Measurements from ENCODE around the gene FCER2. TPM values are rescaled to one million over a fixed set of nuclear protein-coding genes. Genes with fewer than 3 reads are reported as not detected.

Gene FCER2
- polyA plus RNA-seq, 4 donors, result 0.19 to 1.2 (median 0.36) TPM

Other genes with a start within 250 kb of the FCER2 start
- gene PEX11G, start 213.1 kb downstream of the FCER2 start, polyA plus RNA-seq (ENCODE audit: insufficient read length in 4 of 4), result 1 to 10 TPM; 2.4 to 8.9 (median 4.7) TPM
- 10 to 100 TPM; 35.7 to 71.8 (median 40.8) TPM for gene ZNF358, start 186.0 kb downstream of the FCER2 start, polyA plus RNA-seq (ENCODE audit: insufficient read length in 4 of 4)
- gene MCOLN1, start 179.5 kb downstream of the FCER2 start, polyA plus RNA-seq (ENCODE audit: insufficient read length in 4 of 4), result 10 to 100 TPM; 13.1 to 22.4 (median 17.7) TPM
- 10 to 100 TPM; 25.2 to 53.3 (median 38.7) TPM for gene PNPLA6, start 166.4 kb downstream of the FCER2 start, polyA plus RNA-seq (ENCODE audit: insufficient read length in 4 of 4)
- 10 to 100 TPM in 3 of 4 donors, 1 to 10 TPM in 1; 1.6 to 27.7 (median 13.2) TPM for gene CAMSAP3, start 106.3 kb downstream of the FCER2 start, polyA plus RNA-seq (ENCODE audit: insufficient read length in 4 of 4)
- 10 to 100 TPM; 28.8 to 47.5 (median 31.1) TPM for gene XAB2, start 72.6 kb downstream of the FCER2 start, polyA plus RNA-seq (ENCODE audit: insufficient read length in 4 of 4)
- gene PET100, start 72.3 kb downstream of the FCER2 start, polyA plus RNA-seq (ENCODE audit: insufficient read length in 4 of 4), result 100 to 1,000 TPM in 3 of 4 donors, 10 to 100 TPM in 1; 86.2 to 126 (median 114) TPM
- 1 to 10 TPM in 2 of 4 donors, under 1 TPM in 1, not detected in 1; 0.43 to 2.8 (median 1.3) TPM for gene PCP2, start 68.4 kb downstream of the FCER2 start, polyA plus RNA-seq (ENCODE audit: insufficient read length in 4 of 4)
- 10 to 100 TPM; 11.6 to 84.1 (median 63.4) TPM for gene STXBP2, start 65.0 kb downstream of the FCER2 start, polyA plus RNA-seq (ENCODE audit: insufficient read length in 4 of 4)
- 1 to 10 TPM in 3 of 4 donors, under 1 TPM in 1; 0.54 to 3.0 (median 1.6) TPM for gene RETN, start 33.1 kb downstream of the FCER2 start, polyA plus RNA-seq (ENCODE audit: insufficient read length in 4 of 4)
- under 1 TPM; 0.13 to 0.31 (median 0.24) TPM for gene MCEMP1, start 25.0 kb downstream of the FCER2 start, polyA plus RNA-seq (ENCODE audit: insufficient read length in 4 of 4)
- 10 to 100 TPM; 34.1 to 65.4 (median 41.0) TPM for gene TRAPPC5, start 21.3 kb downstream of the FCER2 start, polyA plus RNA-seq (ENCODE audit: insufficient read length in 4 of 4)
- gene CLEC4G, start 30.0 kb upstream of the FCER2 start, polyA plus RNA-seq (ENCODE audit: insufficient read length in 4 of 4), result under 1 TPM in 1 of 4 donors, not detected in 3; 0.31 TPM
- 1 to 10 TPM in 3 of 4 donors, under 1 TPM in 1; 0.87 to 6.0 (median 1.7) TPM for gene CD209, start 45.4 kb upstream of the FCER2 start, polyA plus RNA-seq (ENCODE audit: insufficient read length in 4 of 4)
- 1 to 10 TPM in 3 of 4 donors, under 1 TPM in 1; 0.08 to 3.0 (median 2.1) TPM for gene CLEC4M, start 61.1 kb upstream of the FCER2 start, polyA plus RNA-seq (ENCODE audit: insufficient read length in 4 of 4)
- gene EVI5L, start 128.1 kb upstream of the FCER2 start, polyA plus RNA-seq (ENCODE audit: insufficient read length in 4 of 4), result 10 to 100 TPM; 14.0 to 18.7 (median 16.1) TPM
- 1 to 10 TPM; 3.5 to 9.9 (median 6.8) TPM for gene PRR36, start 172.3 kb upstream of the FCER2 start, polyA plus RNA-seq (ENCODE audit: insufficient read length in 4 of 4)
- gene LRRC8E, start 186.4 kb upstream of the FCER2 start, polyA plus RNA-seq (ENCODE audit: insufficient read length in 4 of 4), result 1 to 10 TPM in 3 of 4 donors, under 1 TPM in 1; 0.46 to 3.2 (median 2.1) TPM
- gene MAP2K7, start 201.7 kb upstream of the FCER2 start, polyA plus RNA-seq (ENCODE audit: insufficient read length in 4 of 4), result 10 to 100 TPM; 20.8 to 41.9 (median 24.8) TPM
- under 1 TPM in 3 of 4 donors, not detected in 1; 0.24 to 0.60 (median 0.59) TPM for gene TGFBR3L, start 212.7 kb upstream of the FCER2 start, polyA plus RNA-seq (ENCODE audit: insufficient read length in 4 of 4)
- gene SNAPC2, start 218.2 kb upstream of the FCER2 start, polyA plus RNA-seq (ENCODE audit: insufficient read length in 4 of 4), result 10 to 100 TPM; 13.6 to 20.9 (median 16.1) TPM
- gene CTXN1, start 224.0 kb upstream of the FCER2 start, polyA plus RNA-seq (ENCODE audit: insufficient read length in 4 of 4), result 10 to 100 TPM; 11.6 to 34.1 (median 13.9) TPM
- 10 to 100 TPM; 31.1 to 61.0 (median 42.3) TPM for gene TIMM44, start 241.5 kb upstream of the FCER2 start, polyA plus RNA-seq (ENCODE audit: insufficient read length in 4 of 4)